HepG2 (cell line): ENCODE results near the gene LSS. TPM values are rescaled to one million over a fixed set of nuclear protein-coding genes. Genes with fewer than 3 reads are reported as not detected.

Experiments
- EP300 ChIP-seq, 3 experiments: sonication (generic) in 1 of 3; formaldehyde crosslinking in 1 of 3; IDR thresholded peaks; 2 replicates each; pipeline versions ENCODE4 v1.5.1 to v1.6.1; 2011 to 2020; ENCODE audit warnings: low read depth in 2 of 3, low read length in 2 of 3, borderline replicate concordance in 1 of 3, improper control_type of control experiment in 1 of 3, mild to moderate bottlenecking in 1 of 3, missing genetic modification reagents in 1 of 3, moderate library complexity in 1 of 3
- HNRNPH1 ChIP-seq: fragments of 200-400 bp; formaldehyde crosslinking; optimal IDR thresholded peaks from 2 replicates; pipeline ENCODE3; 2017; ENCODE audit warnings: mild to moderate bottlenecking, low read depth, low read length
- MIXL1 ChIP-seq: IDR thresholded peaks from 2 replicates; pipeline ENCODE4 v1.6.1; 2016
- YEATS2 ChIP-seq: sonication (generic); formaldehyde crosslinking; IDR thresholded peaks from 2 replicates; pipeline ENCODE4 v1.4.0; 2020; ENCODE audit warnings: missing genetic modification reagents, borderline replicate concordance
- ZMYM3 ChIP-seq: sonication (generic); formaldehyde crosslinking; IDR thresholded peaks from 2 replicates; pipeline ENCODE4 v1.5.1; 2020; ENCODE audit warnings: mild to moderate bottlenecking, missing genetic modification reagents
- ZNF10 ChIP-seq: sonication (generic); formaldehyde crosslinking; IDR thresholded peaks from 2 replicates; pipeline ENCODE4 v1.4.0; 2020; ENCODE audit warnings: mild to moderate bottlenecking, low read depth, missing genetic modification reagents, borderline replicate concordance
- ZNF430 ChIP-seq: sonication (generic); formaldehyde crosslinking; IDR thresholded peaks from 2 replicates; pipeline ENCODE4 v1.9.0; 2021; ENCODE audit warnings: mild to moderate bottlenecking, missing genetic modification reagents
- ZNF496 ChIP-seq: sonication (generic); formaldehyde crosslinking; IDR thresholded peaks from 2 replicates; pipeline ENCODE4 v1.8.1; 2023; ENCODE audit warnings: mild to moderate bottlenecking, moderate library complexity, missing genetic modification reagents; ENCODE audit not compliant: insufficient replicate concordance
- ZNF549 ChIP-seq: sonication (generic); formaldehyde crosslinking; IDR thresholded peaks from 2 replicates; pipeline ENCODE4 v1.5.0; 2020; ENCODE audit warnings: missing genetic modification reagents
- ZNF660 ChIP-seq: sonication (generic); formaldehyde crosslinking; IDR thresholded peaks from 2 replicates; pipeline ENCODE4 v1.5.1; 2020; ENCODE audit warnings: mild to moderate bottlenecking, low read depth, missing genetic modification reagents, borderline replicate concordance
- ZNF761 ChIP-seq: sonication (generic); formaldehyde crosslinking; conservative IDR thresholded peaks from 2 replicates; pipeline ENCODE4 v1.4.0; 2020; ENCODE audit warnings: mild to moderate bottlenecking, missing genetic modification reagents
- ZNF781 ChIP-seq: sonication (generic); formaldehyde crosslinking; IDR thresholded peaks from 2 replicates; pipeline ENCODE4 v1.5.1; 2020; ENCODE audit warnings: borderline replicate concordance, mild to moderate bottlenecking, missing genetic modification reagents; ENCODE audit errors: not compliant biosample characterization
- ZNF879 ChIP-seq: sonication (generic); formaldehyde crosslinking; IDR thresholded peaks from 2 replicates; pipeline ENCODE4 v1.8.1; 2023; ENCODE audit warnings: missing genetic modification reagents
- ZSCAN30 ChIP-seq: sonication (generic); formaldehyde crosslinking; IDR thresholded peaks from 2 replicates; pipeline ENCODE4 v1.5.0; 2020; ENCODE audit warnings: mild to moderate bottlenecking, missing genetic modification reagents
- polyA plus RNA-seq, 8 experiments: library from polyadenylated mRNA; depleted of rRNA in 3 of 8; stranded (reverse) in 7 of 8; unstranded in 1 of 8; fragments of >200 nt; fragmentation: Illumina TruSeq in 4 of 8; extraction: Trizol in 4 of 8; gene quantifications; 2 replicates each; pipeline versions ENCODE4 v1.2.1 to v1.2.3, GENCODE V29; 2011 to 2016; ENCODE audit warnings: low read depth in 4 of 8, missing spikeins in 1 of 8, mixed read lengths in 1 of 8; ENCODE audit not compliant: insufficient read depth in 1 of 8
- total RNA-seq, 5 experiments: library from RNA; depleted of rRNA; stranded (reverse); fragments of >200 nt; fragmentation: Illumina TruSeq; extraction: Trizol; gene quantifications; 2 replicates each; pipeline ENCODE4 v1.2.3, GENCODE V29; 2016; ENCODE audit warnings: low read depth in 1 of 5
- TF ChIP-seq, protein P1 (sequence below): sonication (generic); formaldehyde crosslinking; IDR thresholded peaks from 2 replicates; pipeline ENCODE4 v1.5.1; 2020; ENCODE audit warnings: missing genetic modification reagents, mild to moderate bottlenecking, borderline replicate concordance
- TF ChIP-seq, protein P2 (sequence below): sonication (generic); formaldehyde crosslinking; IDR thresholded peaks from 2 replicates; pipeline ENCODE4 v1.5.0; 2020; ENCODE audit warnings: mild to moderate bottlenecking, missing genetic modification reagents
- TF ChIP-seq, protein P3 (sequence below): sonication (generic); formaldehyde crosslinking; IDR thresholded peaks from 2 replicates; pipeline ENCODE4 v1.9.0; 2021; ENCODE audit warnings: missing genetic modification reagents, borderline replicate concordance
- TF ChIP-seq, protein P4 (sequence below): sonication (generic); formaldehyde crosslinking; IDR thresholded peaks from 2 replicates; pipeline ENCODE4 v1.8.0; 2022; ENCODE audit warnings: mild to moderate bottlenecking, missing genetic modification reagents; ENCODE audit not compliant: insufficient replicate concordance
- TF ChIP-seq, protein P5 (sequence below): sonication (generic); formaldehyde crosslinking; IDR thresholded peaks from 2 replicates; pipeline ENCODE4 v1.4.0; 2020; ENCODE audit warnings: mild to moderate bottlenecking, missing genetic modification reagents

LSS gene
- total and polyA plus RNA-seq, 2 of the 13 experiments (the other 11 are each of a cell fraction or from before 2014, with no cell fraction given), result 72.6 to 113 TPM

DNA sequence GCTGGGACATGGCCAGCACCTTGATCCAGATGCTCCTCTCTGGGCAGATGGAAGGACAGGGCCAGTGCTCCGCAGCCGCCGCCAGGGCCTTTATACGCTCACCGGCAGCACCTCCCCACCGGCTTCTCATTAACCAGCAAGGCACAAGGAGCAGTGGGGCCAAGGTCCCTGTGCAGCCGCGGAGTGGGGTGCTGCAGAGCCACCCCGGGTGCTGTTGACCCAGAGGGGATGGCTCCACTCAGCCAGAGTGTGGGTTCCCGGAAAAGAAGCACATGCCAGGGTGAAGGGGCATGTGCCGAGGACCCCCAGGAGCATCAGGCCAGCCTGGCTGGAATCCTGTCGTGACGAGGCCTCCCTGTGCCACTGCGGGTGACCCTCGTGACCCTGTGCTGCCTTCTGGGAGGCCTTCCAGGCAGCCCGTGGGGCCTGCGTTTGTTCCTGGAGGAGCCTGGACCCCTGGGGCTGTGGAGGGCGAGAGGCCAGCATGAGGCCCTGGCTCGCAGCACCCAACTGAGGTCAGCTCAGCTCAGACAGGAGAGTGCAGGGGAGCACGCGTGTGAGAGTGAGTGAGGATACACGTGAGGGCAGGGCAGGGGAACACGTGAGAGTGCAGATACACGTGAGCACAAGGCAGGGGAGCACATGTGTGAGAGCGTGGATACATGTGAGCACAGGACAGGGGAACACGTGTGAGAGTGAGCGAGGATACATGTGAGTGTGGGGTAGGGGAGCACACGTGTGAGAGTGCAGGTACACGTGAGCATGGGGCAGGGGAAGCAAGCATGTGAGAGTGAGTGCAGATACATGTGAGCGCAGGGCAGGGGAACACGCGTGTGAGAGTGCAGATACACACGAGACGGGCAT, 72.8 kb downstream of the LSS start, which contains the start of gene FTCD (continued):
- TF ChIP-seq, protein P1, sequence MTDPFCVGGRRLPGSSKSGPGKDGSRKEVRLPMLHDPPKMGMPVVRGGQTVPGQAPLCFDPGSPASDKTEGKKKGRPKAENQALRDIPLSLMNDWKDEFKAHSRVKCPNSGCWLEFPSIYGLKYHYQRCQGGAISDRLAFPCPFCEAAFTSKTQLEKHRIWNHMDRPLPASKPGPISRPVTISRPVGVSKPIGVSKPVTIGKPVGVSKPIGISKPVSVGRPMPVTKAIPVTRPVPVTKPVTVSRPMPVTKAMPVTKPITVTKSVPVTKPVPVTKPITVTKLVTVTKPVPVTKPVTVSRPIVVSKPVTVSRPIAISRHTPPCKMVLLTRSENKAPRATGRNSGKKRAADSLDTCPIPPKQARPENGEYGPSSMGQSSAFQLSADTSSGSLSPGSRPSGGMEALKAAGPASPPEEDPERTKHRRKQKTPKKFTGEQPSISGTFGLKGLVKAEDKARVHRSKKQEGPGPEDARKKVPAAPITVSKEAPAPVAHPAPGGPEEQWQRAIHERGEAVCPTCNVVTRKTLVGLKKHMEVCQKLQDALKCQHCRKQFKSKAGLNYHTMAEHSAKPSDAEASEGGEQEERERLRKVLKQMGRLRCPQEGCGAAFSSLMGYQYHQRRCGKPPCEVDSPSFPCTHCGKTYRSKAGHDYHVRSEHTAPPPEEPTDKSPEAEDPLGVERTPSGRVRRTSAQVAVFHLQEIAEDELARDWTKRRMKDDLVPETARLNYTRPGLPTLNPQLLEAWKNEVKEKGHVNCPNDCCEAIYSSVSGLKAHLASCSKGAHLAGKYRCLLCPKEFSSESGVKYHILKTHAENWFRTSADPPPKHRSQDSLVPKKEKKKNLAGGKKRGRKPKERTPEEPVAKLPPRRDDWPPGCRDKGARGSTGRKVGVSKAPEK (CRISPR knock-in tag), result no peak
- TF ChIP-seq ZNF10 (no peak), MIXL1 (CRISPR knock-in tag) (peak; percentile 68; the same call in 1 of the 2 replicates), ZNF879 (no peak), ZNF549 (CRISPR knock-in tag) (no peak), ZNF496 (CRISPR knock-in tag) (no peak), ZNF430 (no peak), ZNF781 (CRISPR knock-in tag) (peak; percentile 81), ZMYM3 (CRISPR knock-in tag) (0 out of 2 replicates have a peak, but pooled peaks have one; percentile 11), HNRNPH1 (no peak), ZSCAN30 (CRISPR knock-in tag) (no peak), YEATS2 (no peak), ZNF660 (CRISPR knock-in tag) (no peak), EP300 (IDR thresholded peaks at IDR 0.05; ENCODE audit: low read depth in 2 of 2, low read length in 2 of 2) (no peak), EP300 (CRISPR knock-in tag; IDR thresholded peaks at IDR 0.05; ENCODE audit: borderline replicate concordance) (peak; percentile 36; the same call in 1 of the 2 replicates), ZNF761 (CRISPR knock-in tag) (peak; percentile 26; the same call in 1 of the 2 replicates)
- TF ChIP-seq, protein P2, sequence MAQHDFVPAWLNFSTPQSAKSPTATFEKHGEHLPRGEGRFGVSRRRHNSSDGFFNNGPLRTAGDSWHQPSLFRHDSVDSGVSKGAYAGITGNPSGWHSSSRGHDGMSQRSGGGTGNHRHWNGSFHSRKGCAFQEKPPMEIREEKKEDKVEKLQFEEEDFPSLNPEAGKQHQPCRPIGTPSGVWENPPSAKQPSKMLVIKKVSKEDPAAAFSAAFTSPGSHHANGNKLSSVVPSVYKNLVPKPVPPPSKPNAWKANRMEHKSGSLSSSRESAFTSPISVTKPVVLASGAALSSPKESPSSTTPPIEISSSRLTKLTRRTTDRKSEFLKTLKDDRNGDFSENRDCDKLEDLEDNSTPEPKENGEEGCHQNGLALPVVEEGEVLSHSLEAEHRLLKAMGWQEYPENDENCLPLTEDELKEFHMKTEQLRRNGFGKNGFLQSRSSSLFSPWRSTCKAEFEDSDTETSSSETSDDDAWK (CRISPR knock-in tag), result no peak
- TF ChIP-seq, protein P3, sequence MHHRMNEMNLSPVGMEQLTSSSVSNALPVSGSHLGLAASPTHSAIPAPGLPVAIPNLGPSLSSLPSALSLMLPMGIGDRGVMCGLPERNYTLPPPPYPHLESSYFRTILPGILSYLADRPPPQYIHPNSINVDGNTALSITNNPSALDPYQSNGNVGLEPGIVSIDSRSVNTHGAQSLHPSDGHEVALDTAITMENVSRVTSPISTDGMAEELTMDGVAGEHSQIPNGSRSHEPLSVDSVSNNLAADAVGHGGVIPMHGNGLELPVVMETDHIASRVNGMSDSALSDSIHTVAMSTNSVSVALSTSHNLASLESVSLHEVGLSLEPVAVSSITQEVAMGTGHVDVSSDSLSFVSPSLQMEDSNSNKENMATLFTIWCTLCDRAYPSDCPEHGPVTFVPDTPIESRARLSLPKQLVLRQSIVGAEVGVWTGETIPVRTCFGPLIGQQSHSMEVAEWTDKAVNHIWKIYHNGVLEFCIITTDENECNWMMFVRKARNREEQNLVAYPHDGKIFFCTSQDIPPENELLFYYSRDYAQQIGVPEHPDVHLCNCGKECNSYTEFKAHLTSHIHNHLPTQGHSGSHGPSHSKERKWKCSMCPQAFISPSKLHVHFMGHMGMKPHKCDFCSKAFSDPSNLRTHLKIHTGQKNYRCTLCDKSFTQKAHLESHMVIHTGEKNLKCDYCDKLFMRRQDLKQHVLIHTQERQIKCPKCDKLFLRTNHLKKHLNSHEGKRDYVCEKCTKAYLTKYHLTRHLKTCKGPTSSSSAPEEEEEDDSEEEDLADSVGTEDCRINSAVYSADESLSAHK (CRISPR knock-in tag), result no peak
- TF ChIP-seq, protein P4, sequence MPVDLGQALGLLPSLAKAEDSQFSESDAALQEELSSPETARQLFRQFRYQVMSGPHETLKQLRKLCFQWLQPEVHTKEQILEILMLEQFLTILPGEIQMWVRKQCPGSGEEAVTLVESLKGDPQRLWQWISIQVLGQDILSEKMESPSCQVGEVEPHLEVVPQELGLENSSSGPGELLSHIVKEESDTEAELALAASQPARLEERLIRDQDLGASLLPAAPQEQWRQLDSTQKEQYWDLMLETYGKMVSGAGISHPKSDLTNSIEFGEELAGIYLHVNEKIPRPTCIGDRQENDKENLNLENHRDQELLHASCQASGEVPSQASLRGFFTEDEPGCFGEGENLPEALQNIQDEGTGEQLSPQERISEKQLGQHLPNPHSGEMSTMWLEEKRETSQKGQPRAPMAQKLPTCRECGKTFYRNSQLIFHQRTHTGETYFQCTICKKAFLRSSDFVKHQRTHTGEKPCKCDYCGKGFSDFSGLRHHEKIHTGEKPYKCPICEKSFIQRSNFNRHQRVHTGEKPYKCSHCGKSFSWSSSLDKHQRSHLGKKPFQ, result peak; percentile 87
- TF ChIP-seq, protein P5, sequence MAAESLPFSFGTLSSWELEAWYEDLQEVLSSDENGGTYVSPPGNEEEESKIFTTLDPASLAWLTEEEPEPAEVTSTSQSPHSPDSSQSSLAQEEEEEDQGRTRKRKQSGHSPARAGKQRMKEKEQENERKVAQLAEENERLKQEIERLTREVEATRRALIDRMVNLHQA (CRISPR knock-in tag), result no peak
